ENCODE data around the gene PBXIP1.
"Not testable (repeated sequence)": the region's sequence is repeated elsewhere in the genome, so short reads cannot be mapped to it uniquely, and the experiment has no call there.

The PBXIP1 gene

DNA sequence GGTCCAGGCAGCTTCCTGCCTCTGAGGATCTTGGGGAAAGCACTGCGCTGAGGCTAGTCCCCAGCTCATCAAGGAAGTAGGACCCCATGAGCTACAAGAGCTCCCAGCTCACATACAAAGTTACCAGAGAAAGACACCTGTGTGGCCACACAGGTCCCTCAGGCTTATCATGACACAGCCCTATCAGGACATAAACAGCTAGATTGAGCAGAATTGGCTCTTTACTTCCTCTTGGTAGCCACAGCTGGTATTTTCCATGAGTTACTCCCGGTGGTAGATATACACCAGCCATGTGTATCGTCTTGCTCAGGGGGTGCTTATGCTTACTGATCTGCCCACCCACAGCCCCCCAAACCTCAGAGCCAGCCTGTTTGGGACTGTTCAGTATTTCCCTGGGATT is 38.7 kb upstream of the PBXIP1 start:
- DNase-seq, result no peak

GRCh38 chr1:154994269-154994587 is 38.3 kb upstream of the PBXIP1 start:
- DNase-seq, result no peak

DNA sequence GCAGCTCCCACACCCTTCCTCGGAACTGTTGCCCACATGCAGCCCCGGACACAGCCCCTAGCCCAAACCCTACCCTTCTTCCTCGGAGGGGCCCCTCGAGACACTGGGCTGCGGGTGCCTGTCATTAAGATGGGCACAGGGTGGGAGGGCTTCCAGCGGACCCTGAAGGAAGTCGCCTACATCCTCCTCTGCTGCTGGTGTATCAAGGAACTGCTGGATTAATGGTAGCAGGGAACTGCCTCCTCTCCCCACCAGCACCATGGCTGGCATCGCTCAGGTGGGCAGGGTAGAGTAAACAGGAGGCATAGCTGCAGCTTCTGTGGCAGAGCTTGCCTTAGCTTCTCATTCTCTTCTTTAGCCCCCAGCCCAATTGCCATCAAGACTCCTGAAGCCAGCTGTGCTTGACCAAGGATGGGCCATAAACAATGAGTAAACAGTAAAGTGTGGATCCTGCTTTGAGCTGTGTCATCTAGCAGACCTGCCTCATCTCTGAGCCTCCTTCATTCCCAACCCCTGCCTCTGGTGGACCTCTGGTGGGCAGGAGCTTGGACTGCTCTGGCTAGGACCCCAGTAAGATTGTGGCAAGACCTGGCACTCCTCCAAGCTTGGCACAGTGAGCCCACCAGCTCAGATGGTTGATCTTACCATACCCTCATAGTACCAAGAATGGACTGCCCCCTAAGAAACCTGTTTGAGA is 37.8 kb upstream of the PBXIP1 start, which contains the start of gene LENEP:
LENEP (plus strand) TSS at position 15 of the 697 bp plus-strand sequence; CDS start at position 37, 22 bp downstream.
- DNase-seq, result no peak

DNA sequence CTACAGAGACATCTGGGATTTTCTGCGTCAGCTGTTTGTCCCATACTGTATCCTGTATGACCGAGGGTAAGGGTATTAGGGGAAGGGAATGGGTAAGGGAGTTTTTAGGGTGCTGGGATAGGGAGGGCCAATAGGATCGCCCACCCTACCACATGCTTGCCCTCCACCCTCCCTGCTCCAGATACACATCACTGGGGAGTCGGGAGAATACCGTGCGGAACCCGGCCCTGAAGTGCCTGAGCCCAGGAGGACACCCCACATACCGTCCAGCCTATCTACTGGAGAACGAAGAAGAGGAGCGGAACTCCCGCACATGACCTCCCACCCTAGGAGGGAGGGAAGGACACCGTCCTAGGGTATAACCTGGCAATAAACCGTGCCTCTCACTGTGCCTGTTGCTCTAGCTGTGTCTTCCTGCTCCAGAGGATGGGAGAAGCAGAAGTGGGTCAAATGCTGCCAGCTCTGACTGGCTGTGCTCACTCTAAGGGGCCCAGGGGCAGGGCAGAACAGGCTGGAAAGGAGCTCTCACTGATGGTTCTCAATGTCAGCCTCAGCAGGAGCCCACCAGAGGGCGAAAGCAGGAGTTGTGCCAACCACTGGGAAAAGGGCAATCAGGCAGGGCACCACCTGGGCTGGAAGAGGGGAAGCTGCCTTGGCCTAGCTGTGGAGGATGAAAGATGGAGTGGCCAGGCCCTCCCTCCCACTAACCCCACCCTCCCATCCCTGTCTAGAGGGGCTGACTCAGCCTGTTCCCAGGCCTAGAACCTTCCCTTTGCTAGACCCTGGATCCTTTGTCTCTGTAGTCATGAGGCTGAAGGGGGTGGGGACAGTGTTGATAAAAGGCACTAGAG is 37.0 kb upstream of the PBXIP1 start:
- peak; percentile 62 for DNase-seq

DNA sequence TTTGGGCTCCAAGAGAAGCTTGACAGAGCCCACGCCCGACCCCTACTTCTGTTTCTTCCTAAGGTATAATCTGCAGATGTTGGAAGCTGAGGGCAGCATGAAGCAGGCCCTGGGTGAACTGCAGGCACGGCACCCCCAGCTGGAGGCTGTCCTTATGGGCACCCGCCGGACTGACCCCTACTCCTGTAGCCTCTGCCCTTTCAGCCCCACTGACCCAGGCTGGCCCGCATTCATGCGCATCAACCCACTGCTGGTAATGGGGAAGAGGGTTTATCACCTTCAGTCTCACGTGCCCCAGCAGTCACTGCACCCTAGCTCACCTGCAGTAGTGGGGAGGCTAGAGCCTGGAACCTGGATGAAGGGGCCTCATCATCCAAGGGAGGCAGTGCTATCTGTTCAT is 34.4 kb upstream of the PBXIP1 start:
- no peak for DNase-seq

GRCh38 chr1:154989195-154989860 is 33.4 kb upstream of the PBXIP1 start:
- DNase-seq, result no peak

DNA sequence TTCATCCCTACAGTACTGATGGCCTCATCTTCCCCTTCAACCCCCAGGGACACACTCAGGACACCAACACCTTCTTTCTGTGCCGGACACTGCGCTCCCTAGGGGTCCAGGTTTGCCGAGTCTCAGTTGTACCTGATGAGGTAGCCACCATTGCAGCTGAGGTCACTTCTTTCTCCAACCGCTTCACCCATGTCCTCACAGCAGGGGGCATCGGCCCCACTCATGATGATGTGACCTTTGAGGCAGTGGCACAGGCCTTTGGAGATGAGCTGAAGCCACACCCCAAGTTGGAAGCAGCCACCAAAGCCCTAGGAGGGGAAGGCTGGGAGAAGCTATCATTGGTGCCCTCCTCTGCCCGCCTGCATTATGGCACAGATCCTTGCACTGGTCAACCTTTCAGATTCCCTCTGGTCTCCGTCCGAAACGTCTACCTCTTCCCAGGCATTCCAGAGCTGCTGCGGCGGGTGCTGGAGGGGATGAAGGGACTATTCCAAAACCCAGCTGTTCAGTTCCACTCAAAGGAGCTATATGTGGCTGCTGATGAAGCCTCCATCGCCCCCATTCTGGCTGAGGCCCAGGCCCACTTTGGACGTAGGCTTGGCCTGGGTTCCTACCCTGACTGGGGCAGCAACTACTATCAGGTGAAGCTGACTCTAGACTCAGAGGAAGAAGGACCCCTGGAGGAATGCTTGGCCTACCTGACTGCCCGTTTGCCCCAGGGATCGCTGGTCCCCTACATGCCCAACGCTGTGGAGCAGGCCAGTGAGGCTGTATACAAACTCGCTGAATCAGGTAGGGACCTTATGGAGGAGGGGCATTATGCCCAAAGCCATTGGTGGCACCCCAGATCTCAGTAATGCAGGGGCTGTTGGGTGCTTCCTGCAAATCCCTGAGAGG is 32.4 kb upstream of the PBXIP1 start:
- no peak for DNase-seq

DNA sequence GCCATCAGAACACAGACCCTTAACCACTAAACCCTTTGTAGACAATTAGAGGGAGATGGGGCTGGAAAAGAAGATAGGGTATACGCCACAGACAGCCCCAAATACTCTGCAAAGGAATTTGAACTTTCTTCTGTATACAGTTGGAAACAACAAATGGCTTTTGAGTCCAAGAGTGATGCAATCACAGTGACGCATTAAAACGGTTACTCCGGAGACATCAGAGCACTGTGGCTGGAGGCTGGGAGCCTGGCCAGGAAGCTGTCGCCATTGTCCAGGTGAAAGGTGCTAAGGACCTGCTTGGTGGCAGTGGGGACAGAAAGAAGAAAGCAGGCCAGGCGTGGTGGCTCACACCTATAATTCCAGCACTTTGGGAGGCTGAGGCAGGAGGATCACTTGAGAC is 31.4 kb upstream of the PBXIP1 start:
- no peak for DNase-seq

GRCh38 chr1:154986736-154987135 is 30.8 kb upstream of the PBXIP1 start:
- DNase-seq, result not testable (repeated sequence)

DNA sequence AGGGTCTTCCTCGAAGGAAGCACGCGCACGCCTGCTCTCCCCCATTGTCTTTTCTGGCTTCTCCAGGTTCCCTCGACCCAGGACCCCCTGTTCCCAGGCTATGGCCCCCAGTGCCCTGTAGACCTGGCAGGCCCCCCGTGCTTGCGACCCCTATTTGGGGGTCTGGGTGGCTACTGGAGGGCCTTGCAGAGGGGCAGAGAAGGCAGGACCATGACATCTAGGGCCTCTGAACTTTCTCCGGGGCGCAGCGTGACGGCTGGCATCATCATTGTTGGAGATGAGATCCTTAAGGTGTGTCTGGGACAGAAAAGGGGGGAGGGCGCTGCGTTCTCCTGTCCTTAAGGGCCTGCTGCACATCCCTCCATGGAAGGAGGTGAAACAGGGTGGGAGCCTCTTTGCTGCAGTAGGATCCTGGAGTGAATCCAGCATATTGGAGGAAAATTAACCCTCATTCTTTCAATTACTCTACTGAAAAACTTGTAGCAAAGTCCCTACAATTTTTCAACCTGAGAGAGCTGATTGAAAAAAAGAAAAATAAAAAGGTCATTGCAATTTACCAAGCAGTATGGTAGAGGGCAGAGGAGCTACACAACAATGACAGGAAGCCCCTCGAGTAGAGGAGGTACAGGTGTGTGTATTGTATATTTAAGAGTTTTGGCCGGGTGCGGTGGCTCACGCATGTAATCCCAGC is 28.0 kb upstream of the PBXIP1 start:
- no peak for DNase-seq

DNA sequence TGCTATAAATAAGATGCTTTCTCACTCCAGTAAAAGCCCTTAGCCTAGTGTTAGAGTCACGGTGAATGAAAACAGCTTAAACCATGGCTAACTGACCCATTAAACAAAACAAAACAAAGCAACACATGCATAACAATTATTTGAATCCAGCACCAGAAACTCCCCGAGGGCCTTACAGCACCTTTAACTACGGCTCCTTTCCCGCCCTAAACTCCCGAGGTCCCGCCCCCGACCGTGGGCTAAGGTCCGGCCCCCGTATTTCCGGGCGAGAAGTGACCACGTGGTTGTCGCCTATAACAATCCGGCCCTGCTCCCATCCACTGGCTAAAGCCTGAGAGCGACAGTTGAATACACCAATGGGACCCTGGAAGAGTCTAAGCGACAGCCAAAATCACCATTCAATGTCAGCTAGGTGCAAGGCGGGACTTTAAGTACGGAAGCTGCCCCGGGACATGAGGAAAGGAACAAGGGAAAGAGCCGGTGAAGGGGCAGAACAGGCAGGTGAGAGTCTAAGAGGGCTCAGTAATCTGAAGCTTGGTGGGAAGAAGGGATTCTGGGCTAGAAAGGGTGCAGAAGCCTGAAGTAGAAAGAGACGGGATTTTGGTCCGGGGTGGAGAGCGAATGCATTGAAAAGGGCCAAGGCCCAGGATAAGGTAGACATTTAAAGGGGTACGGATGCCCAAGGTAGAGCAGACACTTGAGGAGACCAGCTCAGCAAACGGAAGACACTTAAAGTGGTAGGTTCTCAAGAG is 27.2 kb upstream of the PBXIP1 start, which contains the start of gene FLAD1:
FLAD1 (plus strand) TSS at position 448 of the 752 bp plus-strand sequence. CDS start 351 bp downstream, outside the sequence.
- peak; percentile 100 for DNase-seq

DNA sequence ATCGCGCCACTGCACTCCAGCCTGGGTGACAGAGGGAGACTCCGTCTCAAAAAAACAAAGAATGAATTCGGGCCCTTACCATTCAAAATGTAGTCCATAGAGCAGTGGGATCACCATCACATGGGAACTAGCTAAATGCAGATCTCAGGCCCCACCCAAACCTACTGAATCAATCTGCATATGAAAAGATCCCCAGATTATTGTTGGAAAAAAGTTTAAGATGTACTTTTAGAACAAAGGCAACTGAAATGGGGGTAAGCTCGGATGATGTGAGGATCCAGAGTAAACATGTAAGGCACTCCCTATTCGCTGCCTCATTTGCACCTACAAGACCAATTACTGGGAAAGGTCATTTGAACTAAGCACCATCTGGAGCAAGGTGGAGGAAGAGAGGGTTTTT is 26.4 kb upstream of the PBXIP1 start:
- DNase-seq, result no peak

DNA sequence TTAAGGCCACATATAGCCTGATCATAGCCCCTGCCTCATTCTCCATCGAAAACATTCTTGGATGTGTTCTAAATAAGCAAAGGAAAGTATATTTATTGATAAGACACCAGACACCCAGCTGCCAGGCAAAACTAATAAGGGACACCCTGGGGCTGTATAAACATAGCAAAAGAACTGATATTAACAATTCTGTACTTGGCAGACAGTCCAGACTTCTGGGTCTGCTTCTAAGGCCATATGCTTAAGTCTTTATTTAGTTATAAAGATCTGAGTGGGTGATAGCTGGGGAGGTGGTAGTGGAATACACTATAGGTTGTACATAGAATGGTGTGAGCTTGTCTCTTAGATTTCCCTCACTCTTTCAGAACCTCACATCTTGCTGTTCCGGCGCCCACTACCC is 22.5 kb upstream of the PBXIP1 start:
- DNase-seq, result no peak

DNA sequence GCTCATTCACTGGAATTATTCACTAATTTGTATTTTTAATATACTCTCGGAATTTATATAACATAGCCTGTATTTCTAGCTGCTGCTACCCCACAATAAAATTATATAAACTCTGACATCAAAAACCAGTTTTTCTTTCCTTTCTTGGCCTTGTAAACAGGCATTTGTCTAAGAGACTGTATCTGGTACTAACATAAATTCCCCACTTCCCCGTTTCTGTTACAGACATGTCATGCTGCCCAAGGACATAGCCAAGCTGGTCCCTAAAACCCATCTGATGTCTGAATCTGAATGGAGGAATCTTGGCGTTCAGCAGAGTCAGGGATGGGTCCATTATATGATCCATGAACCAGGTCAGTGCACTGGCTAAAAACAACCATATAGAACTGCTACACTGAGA is 21.9 kb upstream of the PBXIP1 start:
- not testable (repeated sequence) for DNase-seq

- peak; percentile 46 for DNase-seq
Observed at GRCh38 chr1:154975409-154976059, 19.6 kb upstream of the PBXIP1 start.

GRCh38 chr1:154974808-154975408 is 19.0 kb upstream of the PBXIP1 start:
- peak; percentile 95 for DNase-seq

GRCh38 chr1:154974102-154974807 is 18.4 kb upstream of the PBXIP1 start, which contains the start of gene CKS1B:
Gene CKS1B, plus strand, starts transcription at chr1:154974681. Its CDS starts 65 bp downstream, at chr1:154974746.
- peak; percentile 100 for DNase-seq

DNA sequence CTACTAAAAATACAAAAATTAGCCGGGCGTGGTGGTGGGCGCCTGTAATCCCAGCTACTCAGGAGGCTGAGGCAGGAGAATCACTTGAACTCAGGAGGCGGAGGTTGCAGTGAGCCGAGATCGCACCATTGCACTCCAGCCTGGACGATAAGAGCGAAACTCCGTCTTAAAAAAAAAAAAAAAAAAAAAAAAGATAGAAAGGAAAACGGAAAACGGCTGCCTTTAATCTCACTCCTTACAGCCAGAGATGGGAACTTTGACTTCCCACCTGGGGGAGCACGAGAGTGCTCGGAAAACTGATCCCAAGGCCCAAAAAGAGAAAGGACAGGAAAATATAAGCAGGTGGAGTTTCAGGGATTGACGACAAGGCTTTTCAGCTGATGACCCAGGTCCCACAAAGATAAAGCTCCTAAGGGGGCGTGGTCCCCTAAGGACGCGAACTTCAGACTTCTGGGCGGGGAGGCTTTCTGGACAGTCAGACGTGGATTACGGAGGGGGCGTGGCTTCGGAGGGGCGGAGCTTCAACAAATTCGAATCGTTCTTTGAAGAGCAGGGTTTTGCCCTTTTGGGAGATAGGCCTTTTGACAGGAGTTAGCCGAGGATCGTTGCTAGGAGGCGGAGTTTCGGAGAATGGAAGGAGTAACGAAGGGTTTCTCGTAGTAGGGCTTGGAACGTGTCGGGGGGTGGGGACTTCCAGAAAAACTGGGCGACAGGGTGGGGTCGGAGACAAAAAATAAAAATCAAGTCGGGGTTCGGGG is 17.6 kb upstream of the PBXIP1 start:
- peak; percentile 98 for DNase-seq

All from fibroblast of skin of right biceps (primary cell).